Hematopoietic multipotent progenitor cell treated with erythropoietin and hydrocortisone succinate and interleukin-3 and kit ligand, for 15 days (in vitro differentiated cells): Measurements from ENCODE around the gene MXD4.
"Not testable (repeated sequence)": the region's sequence is repeated elsewhere in the genome, so short reads cannot be mapped to it uniquely, and the experiment has no call there.

ENCODE experiments used
- DNase-seq: peaks from one replicate; pipeline ENCODE4 v3.0.0-alpha.2; 2015; ENCODE audit warnings: low spot score

The MXD4 gene

GRCh38 chr4:2250357-2251072 is 11.4 kb downstream of the MXD4 start:
- DNase-seq, result no peak

DNA sequence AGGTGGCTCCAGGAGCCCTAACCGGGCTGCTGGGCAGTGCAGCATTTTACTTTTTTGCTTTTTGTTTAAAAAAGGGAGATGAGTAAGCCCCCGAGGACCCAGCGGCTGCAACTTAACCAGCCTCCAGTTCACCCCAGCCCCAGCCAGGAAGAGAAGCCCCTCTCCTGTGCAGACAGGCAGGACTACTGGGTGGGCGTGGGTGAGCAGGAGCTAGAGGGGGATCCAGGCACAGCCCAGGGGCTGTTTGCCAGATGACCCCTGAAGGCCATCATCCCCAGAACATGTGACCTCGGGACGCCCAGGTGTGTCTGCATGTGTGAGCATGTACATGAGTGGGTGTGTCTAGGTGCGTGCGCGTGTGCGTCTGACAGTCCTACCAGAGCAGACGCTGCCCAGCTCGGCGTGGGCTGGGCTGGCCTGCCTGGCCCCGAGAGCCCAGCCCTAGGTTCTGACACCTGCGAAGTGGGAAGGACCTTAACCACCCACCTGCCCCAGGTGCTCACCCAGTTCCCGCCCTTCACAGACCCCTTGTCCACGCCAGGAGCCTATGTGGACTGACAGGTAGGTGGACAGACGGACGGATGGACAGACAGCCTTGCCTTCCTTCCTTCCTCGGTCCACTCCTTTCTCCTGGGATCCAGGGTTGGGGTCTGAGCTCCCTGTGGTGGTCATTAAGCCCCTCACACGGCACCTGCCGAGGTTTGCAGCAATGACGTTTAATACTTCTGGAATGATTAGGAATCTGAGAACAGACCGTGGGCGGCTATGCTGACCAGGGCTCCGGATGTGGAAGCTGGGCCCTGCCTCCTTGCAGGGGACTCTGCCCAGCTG is 12.2 kb downstream of the MXD4 start:
- DNase-seq, result no peak

GRCh38 chr4:2248821-2249261 is 13.1 kb downstream of the MXD4 start:
- no peak for DNase-seq

DNA sequence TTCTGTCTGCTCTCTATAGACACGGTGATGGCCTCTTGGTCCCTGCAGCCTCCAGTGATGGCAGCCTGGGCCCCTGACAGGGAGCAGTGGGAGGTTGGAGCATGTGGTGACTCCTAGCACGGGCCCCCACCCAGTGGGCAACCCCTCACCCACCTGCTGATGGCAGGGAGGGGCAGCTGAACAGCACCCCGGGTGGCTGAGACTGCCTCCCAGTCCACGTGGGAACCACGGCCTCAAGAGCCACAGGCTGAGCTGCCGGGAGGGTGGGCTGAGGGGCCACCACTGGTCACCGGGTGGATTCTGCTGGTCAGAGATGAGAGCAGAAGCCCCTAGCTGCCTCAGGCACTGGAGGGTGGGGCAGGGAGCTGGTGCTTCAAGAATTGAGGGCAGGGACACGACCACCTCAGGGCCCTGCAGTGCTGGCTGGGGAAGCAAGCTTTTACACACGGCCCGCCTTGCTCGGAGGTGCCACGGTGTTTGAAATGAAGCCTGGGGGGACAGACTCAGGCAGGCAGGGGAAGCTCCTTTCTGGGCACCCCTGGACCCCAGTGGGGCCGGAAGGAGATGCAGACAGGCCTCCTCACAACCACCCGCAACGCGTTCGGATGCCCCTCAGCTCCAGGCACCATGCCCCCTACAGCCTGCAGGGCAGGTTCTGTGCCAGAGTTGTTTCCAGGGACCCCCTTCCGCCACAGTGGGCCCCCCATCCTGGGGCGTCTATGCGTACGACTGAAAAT is 13.7 kb downstream of the MXD4 start:
- no peak for DNase-seq

DNA sequence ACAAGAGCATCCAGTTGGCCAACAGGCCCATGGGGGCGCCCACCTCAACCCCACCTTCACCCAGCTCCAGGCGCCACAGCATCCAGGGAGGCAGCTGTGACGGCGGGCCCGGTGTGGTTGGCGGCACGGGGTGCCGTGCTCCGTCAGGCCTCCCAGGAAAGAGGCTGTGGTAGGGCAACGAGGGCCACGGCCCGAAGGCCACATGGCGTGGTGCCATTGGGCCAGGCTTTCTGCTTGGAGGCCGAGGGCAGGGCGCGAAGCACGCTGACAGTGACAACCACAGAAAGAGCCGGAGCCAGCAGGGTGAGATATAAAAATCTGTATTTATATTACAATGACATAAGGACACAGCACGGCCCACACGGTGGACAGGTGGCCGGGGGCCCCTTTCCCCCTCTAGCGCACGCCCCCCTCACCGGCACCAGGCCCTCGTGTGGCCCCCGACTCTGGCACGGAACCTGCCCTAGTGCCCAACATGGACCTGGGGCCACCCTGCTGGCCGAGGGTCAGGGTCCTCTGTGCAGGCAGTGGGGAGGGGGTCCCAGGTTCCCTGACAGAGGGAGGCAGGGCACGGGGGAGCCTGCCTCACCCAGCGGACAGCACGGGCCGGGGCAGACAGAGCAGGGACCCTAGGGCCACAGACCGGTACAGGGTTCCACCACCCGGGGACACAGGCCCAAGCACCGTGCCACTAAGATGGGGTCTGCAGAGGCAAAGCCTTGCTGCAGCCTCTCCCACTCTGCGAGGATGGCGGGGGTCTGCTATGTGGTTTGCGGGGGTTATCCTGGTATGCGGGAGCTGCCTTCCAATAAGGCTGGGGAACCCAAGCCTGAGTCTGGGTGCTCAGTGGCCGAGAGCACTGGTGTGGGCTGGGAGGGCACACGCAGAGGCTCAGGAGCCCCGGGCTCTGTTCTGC is 14.5 kb downstream of the MXD4 start:
- DNase-seq, result no peak

DNA sequence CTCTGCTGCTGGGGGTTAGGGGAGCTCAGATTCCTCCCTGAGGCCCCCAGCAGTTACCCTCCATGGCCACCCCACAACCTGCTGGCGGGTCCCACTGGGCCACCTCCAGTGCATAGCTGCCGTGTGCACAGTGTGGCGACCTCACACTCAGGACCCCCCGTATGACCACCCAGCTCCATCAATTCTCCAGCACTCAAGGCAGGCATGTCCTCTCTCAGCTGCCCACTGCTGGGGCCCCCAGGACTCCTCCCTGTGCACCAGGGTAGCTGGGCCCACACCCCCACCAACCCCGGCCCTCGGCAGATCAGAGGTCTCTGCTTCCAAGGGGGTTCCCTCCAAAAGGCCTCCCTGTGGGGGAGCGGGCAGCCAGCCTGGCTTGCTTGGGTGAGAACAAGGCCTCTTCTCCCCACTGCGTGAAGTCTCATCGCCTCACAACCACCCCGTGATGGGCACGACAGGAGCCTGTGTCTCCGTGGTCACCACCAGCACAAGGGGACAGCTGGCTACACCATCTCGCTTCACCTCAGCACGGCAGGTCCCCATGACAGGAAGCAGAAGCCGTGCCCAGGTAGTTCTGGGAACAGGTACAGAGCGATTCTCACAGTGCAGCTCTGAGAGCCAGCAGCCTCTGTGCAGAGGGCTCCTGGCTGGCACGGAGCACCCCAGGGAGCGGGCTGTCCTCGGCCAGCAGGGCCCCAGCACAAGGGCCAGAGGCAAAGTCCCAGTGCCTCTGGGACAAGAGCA is 15.4 kb downstream of the MXD4 start:
- DNase-seq, result no peak

GRCh38 chr4:2245787-2246275 is 16.1 kb downstream of the MXD4 start:
- no peak for DNase-seq

GRCh38 chr4:2245057-2245786 is 16.7 kb downstream of the MXD4 start:
- DNase-seq, result no peak

DNA sequence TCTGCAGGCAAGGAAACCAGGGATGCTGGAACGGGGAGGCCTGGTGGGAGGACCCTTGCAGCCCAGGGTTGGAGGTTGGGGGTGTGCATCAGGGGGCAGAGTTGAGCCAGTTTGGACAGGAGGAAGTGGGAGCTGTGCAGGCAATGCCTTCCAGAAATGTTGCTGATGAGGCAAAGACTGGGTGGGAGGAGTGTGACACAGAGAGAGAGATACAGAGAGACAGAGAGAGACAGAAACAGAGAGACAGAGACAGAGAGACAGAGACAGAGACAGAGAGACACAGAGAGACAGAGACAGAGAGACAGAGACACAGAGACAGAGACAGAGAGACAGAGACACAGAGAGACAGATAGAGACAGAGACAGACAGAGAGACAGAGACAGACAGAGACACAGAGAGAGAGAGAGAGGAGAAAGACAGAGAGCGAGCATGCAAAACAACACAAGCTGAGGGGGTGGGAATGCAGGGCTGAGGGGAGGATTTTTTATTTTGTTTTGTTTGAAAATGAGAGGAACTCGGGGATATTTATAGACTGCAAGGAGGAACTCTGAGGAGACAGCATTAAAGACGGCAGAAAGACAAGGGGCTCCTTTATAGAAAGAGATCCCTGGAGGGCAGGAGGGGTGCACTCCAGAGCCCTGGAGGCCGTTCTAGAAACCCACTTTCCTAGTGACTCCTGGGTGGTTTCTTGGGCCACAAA is 18.1 kb downstream of the MXD4 start:
- DNase-seq, result no peak

GRCh38 chr4:2241410-2242353 is 20.2 kb downstream of the MXD4 start, which contains the start of the genes HAUS3 and POLN:
Gene HAUS3 (minus strand): TSS chr4:2242121. CDS start chr4:2240946, 1,175 bp downstream.
Gene POLN (minus strand): TSS chr4:2242121. CDS start chr4:2229231, 12,890 bp downstream.
- DNase-seq, result peak; percentile 99

DNA sequence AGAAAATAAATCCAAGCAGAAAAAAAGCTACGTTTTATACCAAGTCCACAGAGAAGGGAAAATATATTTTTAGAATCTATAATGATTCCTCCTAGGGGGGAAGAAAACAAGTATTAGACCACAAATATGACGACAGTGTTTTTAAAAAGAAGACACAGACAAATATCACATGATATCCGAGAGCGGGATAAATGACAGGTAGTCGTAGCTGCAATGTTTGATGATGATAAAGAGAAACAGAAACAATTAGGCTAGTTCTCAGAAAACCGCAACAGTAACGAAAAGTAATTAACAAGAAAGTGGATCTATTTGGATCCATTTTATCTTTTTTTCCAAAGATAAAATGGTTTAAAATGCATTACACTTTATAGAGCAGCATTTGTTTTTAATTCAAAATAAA is 20.9 kb downstream of the MXD4 start:
- DNase-seq, result no peak

DNA sequence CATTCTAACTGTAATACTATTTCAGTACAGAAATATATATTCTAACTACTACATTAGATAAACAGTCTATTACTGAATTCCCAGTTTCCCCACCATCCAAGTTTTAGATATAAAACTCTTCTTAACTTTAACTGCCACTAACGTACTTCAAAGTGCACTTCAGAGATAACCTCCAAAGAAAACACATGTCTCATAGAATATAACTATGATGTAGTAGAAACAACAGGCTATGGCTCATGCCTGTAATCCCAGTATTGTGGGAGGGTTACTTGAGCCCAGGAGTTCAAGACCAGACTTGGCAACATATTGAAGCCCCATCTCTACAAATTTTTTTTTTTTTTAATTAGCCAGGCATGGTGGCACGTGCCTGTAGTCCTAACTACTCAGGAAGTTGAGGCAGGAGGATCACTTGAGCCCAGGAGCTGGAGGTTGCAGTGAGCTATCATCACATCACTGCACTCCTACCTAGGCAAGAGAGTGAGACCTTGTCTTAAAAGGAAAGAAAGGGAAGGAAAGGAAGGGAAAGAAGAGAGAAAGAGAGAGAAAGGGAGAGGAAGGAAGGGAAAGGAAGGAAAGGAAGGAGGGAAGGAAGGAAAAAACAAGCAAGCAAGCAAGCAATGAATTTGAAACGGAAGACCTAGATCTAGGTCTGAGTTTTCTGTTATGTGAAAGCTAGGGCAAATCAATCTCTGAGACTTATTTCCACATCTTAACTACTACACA is 24.8 kb downstream of the MXD4 start:
- DNase-seq, result no peak

DNA sequence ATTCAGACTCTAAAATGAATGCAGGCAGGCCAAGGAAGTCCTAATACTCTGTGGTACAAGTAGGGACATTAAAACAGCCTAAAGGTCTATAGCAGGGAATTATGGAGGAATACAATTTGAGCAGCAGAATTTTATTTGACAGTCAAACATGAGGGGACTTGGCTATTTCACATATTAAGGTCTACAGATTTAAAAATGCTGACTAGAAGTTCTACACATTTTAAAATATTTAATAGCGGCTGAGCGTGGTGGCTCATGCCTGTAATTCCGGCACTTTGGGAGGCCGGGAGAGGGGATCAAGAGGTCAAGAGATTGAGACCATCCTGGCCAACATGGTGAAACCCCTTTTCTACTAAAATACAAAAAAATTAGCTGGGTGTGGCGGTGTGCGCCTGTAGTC is 30.8 kb downstream of the MXD4 start:
- DNase-seq, result no peak

- no peak for DNase-seq
These were observed 35.6 kb downstream of the MXD4 start for GRCh38 chr4:2226261-2226660.

- no peak for DNase-seq
These were observed 39.1 kb downstream of the MXD4 start for GRCh38 chr4:2222838-2223237.

- DNase-seq, result not testable (repeated sequence)
These were observed 40.5 kb downstream of the MXD4 start for GRCh38 chr4:2221378-2221777.

GRCh38 chr4:2220016-2220630 is 41.8 kb downstream of the MXD4 start:
- DNase-seq, result peak; percentile 78
